ENCODE results near the gene XPNPEP1.

XPNPEP1 gene

DNA sequence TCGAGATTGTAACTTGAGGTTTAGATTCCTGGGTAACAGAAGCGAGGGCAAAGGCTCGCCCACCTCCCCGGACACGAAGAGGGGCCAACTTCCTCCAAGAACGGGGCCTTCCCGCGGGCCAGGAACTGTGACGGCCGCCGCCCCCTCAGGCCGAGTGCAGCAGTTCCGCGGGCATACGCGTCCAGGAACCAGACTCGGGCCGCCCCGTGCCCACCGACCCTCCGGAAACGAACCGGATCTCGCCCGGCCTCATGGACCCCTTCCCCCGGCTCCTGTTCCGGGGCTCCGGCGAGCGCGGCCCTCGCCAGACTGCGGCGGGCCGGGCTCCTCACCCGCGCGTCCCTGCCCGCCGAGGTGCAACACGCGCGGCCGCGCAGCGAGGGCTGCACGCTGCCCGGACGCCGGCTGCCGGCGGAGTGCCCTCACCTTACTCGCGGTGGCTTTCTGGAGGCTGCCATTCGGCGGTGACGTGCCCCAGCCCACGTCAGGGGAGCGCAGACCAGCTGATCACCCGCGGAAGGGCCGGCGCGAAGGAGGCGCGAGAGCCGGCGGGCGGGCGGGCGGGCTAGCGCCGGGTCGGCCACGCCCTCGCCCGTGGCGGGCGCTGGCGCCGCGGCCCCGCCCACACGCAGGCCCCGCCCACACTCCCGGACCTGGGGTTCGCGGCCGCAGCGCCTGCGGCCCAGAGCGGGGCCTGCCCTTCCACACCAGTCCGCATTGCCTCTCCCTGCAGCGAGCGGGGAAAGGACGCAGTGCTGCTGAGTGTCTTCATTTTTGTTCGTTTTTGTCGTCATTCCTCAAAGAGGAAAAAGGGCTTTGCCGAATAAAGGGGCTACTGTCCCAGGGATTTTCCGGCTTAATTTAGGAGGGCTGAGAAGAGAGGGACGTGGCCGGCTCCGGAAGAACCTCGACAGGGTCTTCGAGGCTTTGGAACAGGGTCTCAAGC lies at the start of gene XPNPEP1:
XPNPEP1 (minus strand) TSS at position 536 of the 946 bp plus-strand sequence; CDS start at position 458, 78 bp downstream.
- Histone ChIP-seq H3K79me2 (ENCODE audit: insufficient read depth, low read length) (peaks cover 33% of the 10 kb centered on the region), H3K9me2 (ENCODE audit: low read depth, low read length) (no peaks in the 10 kb centered on the region), H4K20me1 (ENCODE audit: insufficient read depth, low read length) (no peaks in the 10 kb centered on the region), H3K4me3 (ENCODE audit: low read depth, low read length, poor library complexity, severe bottlenecking) (peak within 1 kb of the TSS; percentile 68), H2AFZ (ENCODE audit: low read length) (peak within 1 kb of the TSS; percentile 83; the same call in 1 of the 2 replicates), H3K9me3 (ENCODE audit: low read length) (no peaks in the 10 kb centered on the region), H3K27ac (ENCODE audit: low read depth, low read length, poor library complexity, severe bottlenecking) (peak within 1 kb of the TSS; percentile 47), H3K4me1 (ENCODE audit: insufficient read depth, low read length, severe bottlenecking) (peaks cover 32% of the 10 kb centered on the region), H3K4me2 (ENCODE audit: low read length) (peak within 1 kb of the TSS; percentile 97), H3K27me3 (ENCODE audit: insufficient read depth, low read length) (no peaks in the 10 kb centered on the region), H3K36me3 (ENCODE audit: insufficient read depth, low read length) (peaks cover 11% of the 10 kb centered on the region), H3F3A (ENCODE audit: insufficient read depth, low read length) (peaks cover 5% of the 10 kb centered on the region; the same call in 1 of the 2 replicates), H3K9ac (ENCODE audit: low read length) (peak within 1 kb of the TSS; percentile 89)
- no peak for TF ChIP-seq EZH2 (IDR thresholded peaks at IDR 0.05; ENCODE audit: borderline replicate concordance, low read length)
- TF ChIP-seq, protein P1, sequence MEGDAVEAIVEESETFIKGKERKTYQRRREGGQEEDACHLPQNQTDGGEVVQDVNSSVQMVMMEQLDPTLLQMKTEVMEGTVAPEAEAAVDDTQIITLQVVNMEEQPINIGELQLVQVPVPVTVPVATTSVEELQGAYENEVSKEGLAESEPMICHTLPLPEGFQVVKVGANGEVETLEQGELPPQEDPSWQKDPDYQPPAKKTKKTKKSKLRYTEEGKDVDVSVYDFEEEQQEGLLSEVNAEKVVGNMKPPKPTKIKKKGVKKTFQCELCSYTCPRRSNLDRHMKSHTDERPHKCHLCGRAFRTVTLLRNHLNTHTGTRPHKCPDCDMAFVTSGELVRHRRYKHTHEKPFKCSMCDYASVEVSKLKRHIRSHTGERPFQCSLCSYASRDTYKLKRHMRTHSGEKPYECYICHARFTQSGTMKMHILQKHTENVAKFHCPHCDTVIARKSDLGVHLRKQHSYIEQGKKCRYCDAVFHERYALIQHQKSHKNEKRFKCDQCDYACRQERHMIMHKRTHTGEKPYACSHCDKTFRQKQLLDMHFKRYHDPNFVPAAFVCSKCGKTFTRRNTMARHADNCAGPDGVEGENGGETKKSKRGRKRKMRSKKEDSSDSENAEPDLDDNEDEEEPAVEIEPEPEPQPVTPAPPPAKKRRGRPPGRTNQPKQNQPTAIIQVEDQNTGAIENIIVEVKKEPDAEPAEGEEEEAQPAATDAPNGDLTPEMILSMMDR (IDR thresholded peaks at IDR 0.05; ENCODE audit: low read length) = no peak

DNA sequence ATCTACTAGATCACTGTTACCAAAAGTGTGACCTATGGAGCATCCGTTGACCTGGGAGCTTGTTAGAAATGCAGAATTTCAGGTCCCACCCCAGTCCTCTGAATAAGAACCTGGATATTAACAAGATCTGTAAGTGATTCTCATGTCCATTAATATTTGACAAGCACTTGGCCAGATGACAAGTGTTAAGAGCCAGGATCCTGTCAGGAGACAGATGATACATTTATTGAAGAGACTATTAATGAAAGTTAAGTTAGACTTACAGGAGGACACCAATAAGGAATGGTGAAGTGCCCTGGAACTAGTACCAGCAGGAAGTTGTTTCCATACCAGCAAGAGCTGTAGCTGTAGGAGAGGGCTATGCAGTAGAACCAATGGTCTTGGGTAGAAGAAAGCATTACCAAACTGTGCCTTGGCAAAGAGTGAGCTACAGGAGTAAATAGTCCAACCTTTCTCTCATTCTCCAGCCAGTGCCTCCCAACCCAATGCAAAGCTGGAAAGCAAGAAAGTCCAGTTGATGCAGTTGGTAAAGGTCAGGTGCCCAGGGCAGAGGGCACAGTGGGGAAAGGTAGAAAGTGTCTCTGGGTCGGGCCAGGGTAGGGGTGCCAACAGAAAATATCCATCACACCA lies 49.2 kb upstream of the XPNPEP1 start:
- TF ChIP-seq, protein P1 (IDR thresholded peaks at IDR 0.05; ENCODE audit: low read length) = no peak
- no peak for TF ChIP-seq EZH2 (IDR thresholded peaks at IDR 0.05; ENCODE audit: borderline replicate concordance, low read length)
- no peak overlapping the region for H3K4me3 ChIP-seq (ENCODE audit: low read depth, low read length, poor library complexity, severe bottlenecking)

DNA sequence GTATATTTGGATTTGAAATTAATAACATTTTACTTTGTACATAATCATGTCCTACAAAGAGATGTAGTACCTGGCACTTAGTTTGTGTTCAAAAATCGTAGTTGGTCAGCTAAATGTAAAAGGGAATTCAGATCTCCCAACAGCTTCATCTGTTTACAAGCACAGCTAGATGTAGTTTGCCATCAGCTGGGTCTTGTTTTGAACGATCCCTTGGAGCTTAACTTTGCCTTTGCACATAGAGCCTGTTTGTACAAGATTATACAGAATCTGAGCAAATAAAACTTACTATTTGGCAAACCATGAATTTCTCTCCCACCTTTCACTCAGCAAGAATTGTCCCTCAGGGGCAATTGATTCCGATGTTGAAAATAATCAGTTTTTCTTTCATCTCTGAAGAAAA lies 48.3 kb upstream of the XPNPEP1 start:
- Histone ChIP-seq H2AFZ (ENCODE audit: low read length) (no peak overlapping the region), H3K9me3 (ENCODE audit: low read length) (no peaks in the 10 kb centered on the region), H3F3A (ENCODE audit: insufficient read depth, low read length) (no peaks in the 10 kb centered on the region), H3K9me2 (ENCODE audit: low read depth, low read length) (no peaks in the 10 kb centered on the region), H3K4me3 (ENCODE audit: low read depth, low read length, poor library complexity, severe bottlenecking) (no peak overlapping the region), H3K9ac (ENCODE audit: low read length) (no peak overlapping the region), H4K20me1 (ENCODE audit: insufficient read depth, low read length) (no peaks in the 10 kb centered on the region), H3K27me3 (ENCODE audit: insufficient read depth, low read length) (peaks cover 6% of the 10 kb centered on the region; the same call in 1 of the 2 replicates), H3K79me2 (ENCODE audit: insufficient read depth, low read length) (no peaks in the 10 kb centered on the region), H3K4me2 (ENCODE audit: low read length) (no peak overlapping the region), H3K27ac (ENCODE audit: low read depth, low read length, poor library complexity, severe bottlenecking) (no peak overlapping the region), H3K4me1 (ENCODE audit: insufficient read depth, low read length, severe bottlenecking) (no peaks in the 10 kb centered on the region), H3K36me3 (ENCODE audit: insufficient read depth, low read length) (no peaks in the 10 kb centered on the region)
- TF ChIP-seq, protein P1 (IDR thresholded peaks at IDR 0.05; ENCODE audit: low read length) = no peak
- no peak for TF ChIP-seq EZH2 (IDR thresholded peaks at IDR 0.05; ENCODE audit: borderline replicate concordance, low read length)

More for the DNA sequence above, 49.2 kb upstream of the XPNPEP1 start:
- no peaks in the 10 kb centered on the region for H3K36me3 ChIP-seq (ENCODE audit: insufficient read depth, low read length)
- H3K4me1 ChIP-seq (ENCODE audit: insufficient read depth, low read length, severe bottlenecking) = no peaks in the 10 kb centered on the region
- H3K4me2 ChIP-seq (ENCODE audit: low read length) = no peak overlapping the region
- peaks cover 6% of the 10 kb centered on the region; the same call in 1 of the 2 replicates for H3K27me3 ChIP-seq (ENCODE audit: insufficient read depth, low read length)
- H3K9me3 ChIP-seq (ENCODE audit: low read length) = no peaks in the 10 kb centered on the region
- H3K27ac ChIP-seq (ENCODE audit: low read depth, low read length, poor library complexity, severe bottlenecking) = no peak overlapping the region
- H3F3A ChIP-seq (ENCODE audit: insufficient read depth, low read length) = no peaks in the 10 kb centered on the region
- H3K79me2 ChIP-seq (ENCODE audit: insufficient read depth, low read length) = no peaks in the 10 kb centered on the region
- H3K9ac ChIP-seq (ENCODE audit: low read length) = no peak overlapping the region
- H2AFZ ChIP-seq (ENCODE audit: low read length) = no peak overlapping the region
- H3K9me2 ChIP-seq (ENCODE audit: low read depth, low read length) = no peaks in the 10 kb centered on the region
- H4K20me1 ChIP-seq (ENCODE audit: insufficient read depth, low read length) = no peaks in the 10 kb centered on the region

All from OCI-LY1 (cell line).